AG10803 (cell line): ENCODE measurements around the gene IL12B.
"Not testable (repeated sequence)": the region's sequence is repeated elsewhere in the genome, so short reads cannot be mapped to it uniquely, and the experiment has no call there.

ENCODE experiments used
- DNase-seq: peaks from one replicate; pipeline ENCODE4 v3.0.0; 2010; ENCODE audit warnings: low read depth
- H3K4me3 ChIP-seq: 2 replicates; pipeline ENCODE4 v1.5.1; 2011; ENCODE audit warnings: mild to moderate bottlenecking, low read length, control low read depth
- CTCF ChIP-seq: conservative IDR thresholded peaks from 2 replicates; pipeline ENCODE4 v1.5.1; 2011; ENCODE audit warnings: mild to moderate bottlenecking, low read length, control low read depth, inconsistent platforms

IL12B gene

GRCh38 chr5:159274676-159275075, 55.6 kb downstream of the IL12B start:
- TF ChIP-seq CTCF: no peak
- no peak for DNase-seq
- H3K4me3 ChIP-seq: no peak overlapping the region

- TF ChIP-seq CTCF: no peak
Observed at GRCh38 chr5:159273923-159274322, 56.4 kb downstream of the IL12B start.

GRCh38 chr5:159269723-159270122, 60.6 kb downstream of the IL12B start:
- H3K4me3 ChIP-seq: no peak overlapping the region
- TF ChIP-seq CTCF: no peak
- DNase-seq: no peak

More at GRCh38 chr5:159273923-159274322, 56.4 kb downstream of the IL12B start:
- H3K4me3 ChIP-seq: no peak overlapping the region
- no peak for DNase-seq

- DNase-seq, H3K4me3 ChIP-seq: not testable (repeated sequence)
Observed at GRCh38 chr5:159266764-159267163, 63.5 kb downstream of the IL12B start.
